Transverse colon (tissue), 4 donors: ENCODE results near the gene MAT2B.

Experiments
- CTCF ChIP-seq, 5 experiments: fragments of 200-600 bp in 3 of 5; fragments of 450-650 bp in 2 of 5; sonication (generic) in 3 of 5; IDR thresholded peaks; 1 replicate in 2 of 5; 2 replicates in 3 of 5; pipeline ENCODE4 v1.5.1; 2016 to 2017; ENCODE audit warnings: antibody characterized with exemption in 5 of 5, inconsistent platforms in 3 of 5, mild to moderate bottlenecking in 2 of 5, moderate library complexity in 1 of 5
- EP300 ChIP-seq: sonication (generic); formaldehyde crosslinking; IDR thresholded peaks from one replicate; pipeline ENCODE4 v1.6.1; 2017; ENCODE audit warnings: antibody characterized with exemption, low read depth
- POLR2AphosphoS5 ChIP-seq, 3 donors: sonication (generic); formaldehyde crosslinking; IDR thresholded peaks; one replicate each; pipeline ENCODE4 v1.6.1; 2016; ENCODE audit warnings: antibody characterized with exemption in 3 of 3

GRCh38 chr5:163567811-163568210 lies 62.4 kb downstream of the MAT2B start:
- TF ChIP-seq EP300 (no peak), POLR2AphosphoS5 (IDR thresholded peaks at IDR 0.05) (no peak), CTCF (IDR thresholded peaks at IDR 0.05) (no peak)
